ENCODE results near the gene RNF207. TPM values are rescaled to one million over a fixed set of nuclear protein-coding genes. Genes with fewer than 3 reads are reported as not detected.

Gene RNF207
- total and polyA plus RNA-seq, 2 of the 13 experiments (the other 11 are each of a cell fraction or from before 2014, with no cell fraction given) = 9.8 to 15.9 TPM

DNA sequence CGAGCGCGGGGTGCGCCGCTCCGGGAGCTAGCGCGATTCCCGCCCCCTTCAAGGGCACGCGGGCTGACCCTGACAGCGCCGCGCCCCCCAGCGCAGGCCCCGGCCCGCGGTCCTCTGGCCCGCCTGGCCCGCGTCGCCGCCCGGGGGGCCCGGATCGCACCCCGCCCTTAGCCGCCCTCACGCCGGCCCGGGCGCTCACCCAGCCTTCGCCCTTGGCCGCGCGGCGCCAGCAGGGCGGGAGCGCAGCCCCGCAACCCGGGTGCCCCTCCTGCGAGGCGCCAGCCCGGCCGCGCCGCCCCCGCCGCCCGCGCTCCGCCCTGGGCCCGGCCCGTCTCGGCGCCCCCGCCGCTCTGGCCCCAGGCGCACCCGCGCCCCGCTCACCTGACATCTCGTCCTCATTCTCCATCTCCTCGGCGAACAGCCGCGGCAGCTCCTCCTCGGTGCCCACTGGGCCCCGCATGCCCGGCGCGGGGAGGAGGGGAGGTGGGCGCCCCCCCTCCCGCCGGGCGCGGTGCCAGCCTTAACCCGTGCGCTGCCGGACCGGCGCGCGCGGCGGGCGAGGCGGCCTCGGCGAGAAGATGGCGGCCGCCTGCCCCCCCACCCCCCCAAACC, 26.2 kb upstream of the RNF207 start:
- FAIRE-seq (no peak), ATAC-seq (no peak), DNase-seq (ENCODE audit: low spot score) (no peak)
- no peak overlapping the region for H3K27ac ChIP-seq (ENCODE audit: extremely low read length, insufficient read depth, low read length)
- H3K4me2 ChIP-seq (ENCODE audit: low read depth, low read length) = 0 out of 2 replicates have a peak overlapping the region, but pooled peaks have one; percentile 27
- intact Hi-C loops (cut with micrococcal nuclease; ENCODE audit: unreplicated experiment) = no loop called here
- 2% methylated on average over 11 of the region's 92 CpGs for WGBS (ENCODE audit: low lambda C conversion rate)
- 0 out of 5 replicates have a peak, but pooled peaks cover 0 to 4% of the 10 kb centered on the region in 2 experiments for H3K36me3 ChIP-seq (replicated peaks in 1 of 2; ENCODE audit: control insufficient read depth in 1 of 2, insufficient read depth in 2 of 2, low read length in 2 of 2)
- H3K79me2 ChIP-seq (ENCODE audit: insufficient read depth, low read length) = no peaks in the 10 kb centered on the region
- no peaks in the 10 kb centered on the region for H3K9me3 ChIP-seq (ENCODE audit: low read length)
- ChIA-PET CTCF (ENCODE audit: low intra/inter-chr PET ratio, low total read pairs) (no interaction called here), POLR2A (no interaction called here)
- H3K9ac ChIP-seq (ENCODE audit: insufficient read depth, low read depth, low read length) = no peak overlapping the region
- TF ChIP-seq HNRNPK (IDR thresholded peaks at IDR 0.05; ENCODE audit: low read depth, low read length, poor library complexity, severe bottlenecking) (peak; percentile 15), ZNF460 (CRISPR knock-in tag; IDR thresholded peaks at IDR 0.05; ENCODE audit: borderline replicate concordance) (no peak)
- peaks cover 4 to 34% of the 10 kb centered on the region in 2 experiments for H3K27me3 ChIP-seq (ENCODE audit: control insufficient read depth in 1 of 2, insufficient read depth in 2 of 2, low read length in 2 of 2)
- no peak overlapping the region for H2AFZ ChIP-seq (ENCODE audit: low read length)
- in situ Hi-C loops (cut with HindIII; ENCODE audit: extremely low pct_ligation_motif_present, low pct_unique_long_range_greater_than_20kb) = no loop called here
- H4K20me1 ChIP-seq (ENCODE audit: insufficient read depth, low read length) = peaks cover 22% of the 10 kb centered on the region
- peaks cover 5% of the 10 kb centered on the region; the same call in 1 of the 2 replicates for H3K4me1 ChIP-seq (ENCODE audit: insufficient read depth, low read length)
- peak overlapping the region in 1 of 3 experiments; percentile 4; a peak in 1 of 6 replicates for H3K4me3 ChIP-seq (replicated peaks in 1 of 3; ENCODE audit: insufficient read depth in 1 of 3, low read depth in 2 of 3, low read length in 3 of 3)
- BruUV-seq (replicated peaks) = no TSS peak

DNA sequence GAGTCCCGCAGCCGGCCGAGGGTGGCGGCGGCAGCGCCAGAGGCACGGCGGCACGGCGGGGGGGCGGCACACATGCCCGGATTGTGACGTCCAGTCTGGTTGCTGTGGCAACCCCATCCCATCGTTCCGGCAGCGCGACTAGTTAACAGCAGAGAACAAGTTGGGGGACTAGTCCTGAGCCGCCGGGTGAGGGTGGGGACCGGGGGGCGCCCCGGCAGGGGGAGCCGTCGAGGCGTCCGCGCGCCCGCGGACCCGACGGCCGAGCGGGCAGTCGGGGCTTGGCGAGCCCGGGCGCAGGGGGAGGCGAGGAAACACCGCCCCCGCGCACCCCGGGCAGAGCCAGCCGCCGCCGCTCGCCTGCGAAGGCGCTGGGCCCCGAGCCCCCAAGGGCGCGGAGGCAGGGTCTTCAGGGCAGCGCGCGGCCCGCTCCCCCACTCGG, 25.6 kb upstream of the RNF207 start, which contains the start of gene CHD5:
Gene CHD5, minus strand, starts transcription at position 54 of the 439 bp plus-strand sequence. CDS start 298 bp downstream, outside the sequence.
- Histone ChIP-seq H3K79me2 (ENCODE audit: insufficient read depth, low read length) (no peaks in the 10 kb centered on the region), H3K4me1 (ENCODE audit: insufficient read depth, low read length) (peaks cover 5% of the 10 kb centered on the region; the same call in 1 of the 2 replicates), H3K27ac (ENCODE audit: extremely low read length, insufficient read depth, low read length) (no peak within 1 kb of the TSS), H3K27me3 (ENCODE audit: control insufficient read depth in 1 of 2, insufficient read depth in 2 of 2, low read length in 2 of 2) (peaks cover 4 to 34% of the 10 kb centered on the region in 2 experiments), H3K36me3 (replicated peaks in 1 of 2; ENCODE audit: control insufficient read depth in 1 of 2, insufficient read depth in 2 of 2, low read length in 2 of 2) (peaks cover under 1 to 8% of the 10 kb centered on the region in 2 experiments; a peak in 4 of 5 replicates), H3K4me2 (ENCODE audit: low read depth, low read length) (peak within 1 kb of the TSS; percentile 36; the same call in 1 of the 2 replicates), H3K4me3 (replicated peaks in 1 of 3; ENCODE audit: insufficient read depth in 1 of 3, low read depth in 2 of 3, low read length in 3 of 3) (peak within 1 kb of the TSS in 1 of 3 experiments; percentile 4; a peak in 2 of 6 replicates), H2AFZ (ENCODE audit: low read length) (no peak within 1 kb of the TSS), H3K9me3 (ENCODE audit: low read length) (no peaks in the 10 kb centered on the region), H3K9ac (ENCODE audit: insufficient read depth, low read depth, low read length) (no peak within 1 kb of the TSS), H4K20me1 (ENCODE audit: insufficient read depth, low read length) (peaks cover 28% of the 10 kb centered on the region)
- intact Hi-C loops (cut with micrococcal nuclease; ENCODE audit: unreplicated experiment) (no loop called here), in situ Hi-C loops (cut with HindIII; ENCODE audit: extremely low pct_ligation_motif_present, low pct_unique_long_range_greater_than_20kb) (no loop called here)
- TF ChIP-seq ZNF777 (CRISPR knock-in tag; IDR thresholded peaks at IDR 0.05) (peak; percentile 81), CTCF (CRISPR knock-in tag; IDR thresholded peaks at IDR 0.05) (peak; percentile 28; the same call in 1 of the 2 replicates)
- TF ChIP-seq, protein P1, sequence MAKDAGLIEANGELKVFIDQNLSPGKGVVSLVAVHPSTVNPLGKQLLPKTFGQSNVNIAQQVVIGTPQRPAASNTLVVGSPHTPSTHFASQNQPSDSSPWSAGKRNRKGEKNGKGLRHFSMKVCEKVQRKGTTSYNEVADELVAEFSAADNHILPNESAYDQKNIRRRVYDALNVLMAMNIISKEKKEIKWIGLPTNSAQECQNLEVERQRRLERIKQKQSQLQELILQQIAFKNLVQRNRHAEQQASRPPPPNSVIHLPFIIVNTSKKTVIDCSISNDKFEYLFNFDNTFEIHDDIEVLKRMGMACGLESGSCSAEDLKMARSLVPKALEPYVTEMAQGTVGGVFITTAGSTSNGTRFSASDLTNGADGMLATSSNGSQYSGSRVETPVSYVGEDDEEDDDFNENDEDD (CRISPR knock-in tag; IDR thresholded peaks at IDR 0.05; ENCODE audit: borderline replicate concordance) = no peak
- no peak for ATAC-seq
- ChIA-PET POLR2A (interaction anchor here (1.4 kb wide), 1 partner anchor 10 kb away, joined by 4 read pairs; no protein-coding TSS in a partner anchor), CTCF (ENCODE audit: low intra/inter-chr PET ratio, low total read pairs) (no interaction called here)
- no peak for DNase-seq (ENCODE audit: low spot score)
- no peak for FAIRE-seq
- BruUV-seq (replicated peaks) = no TSS peak
- WGBS (ENCODE audit: low lambda C conversion rate) = 56% methylated on average over 7 of the region's 57 CpGs
